ENCODE data around the gene TENT5C. TPM values are rescaled to one million over a fixed set of nuclear protein-coding genes. Genes with fewer than 3 reads are reported as not detected.
"Not testable (repeated sequence)": the region's sequence is repeated elsewhere in the genome, so short reads cannot be mapped to it uniquely, and the experiment has no call there.

The TENT5C gene
- 0.51 and 0.98 TPM in 2 replicates for total RNA-seq

- DNase-seq, result peak; percentile 96
Observed at GRCh38 chr1:117605774-117606648, at the start of gene TENT5C. TENT5C (plus strand) TSS chr1:117606048; CDS start chr1:117622869, 16,821 bp downstream.

- no peak for DNase-seq
Observed at GRCh38 chr1:117556341-117556740, 49.5 kb upstream of the TENT5C start.

GRCh38 chr1:117556976-117557375, 48.9 kb upstream of the TENT5C start:
- no peak for DNase-seq

- not testable (repeated sequence) for DNase-seq
Observed at GRCh38 chr1:117558451-117558850, 47.4 kb upstream of the TENT5C start.

- no peak for DNase-seq
Observed at GRCh38 chr1:117559139-117559538, 46.7 kb upstream of the TENT5C start.

GRCh38 chr1:117559985-117560384, 45.9 kb upstream of the TENT5C start:
- no peak for DNase-seq

GRCh38 chr1:117561071-117561470, 44.8 kb upstream of the TENT5C start:
- no peak for DNase-seq

- DNase-seq, result no peak
Observed at GRCh38 chr1:117561551-117561950, 44.3 kb upstream of the TENT5C start.

- no peak for DNase-seq
Observed at GRCh38 chr1:117562581-117563491, 43.0 kb upstream of the TENT5C start.

GRCh38 chr1:117563492-117563875, 42.4 kb upstream of the TENT5C start:
- DNase-seq, result no peak

GRCh38 chr1:117564227-117565075, 41.4 kb upstream of the TENT5C start:
- no peak for DNase-seq

- no peak for DNase-seq
Observed at GRCh38 chr1:117565076-117565556, 40.7 kb upstream of the TENT5C start.

- no peak for DNase-seq
Observed at GRCh38 chr1:117565745-117566455, 39.9 kb upstream of the TENT5C start.

- no peak for DNase-seq
Observed at GRCh38 chr1:117566556-117566955, 39.3 kb upstream of the TENT5C start.

GRCh38 chr1:117567435-117567834, 38.4 kb upstream of the TENT5C start:
- DNase-seq, result no peak

GRCh38 chr1:117567976-117568375, 37.9 kb upstream of the TENT5C start:
- no peak for DNase-seq

- no peak for DNase-seq
Observed at GRCh38 chr1:117568999-117569398, 36.8 kb upstream of the TENT5C start.

GRCh38 chr1:117569856-117570255, 36.0 kb upstream of the TENT5C start:
- no peak for DNase-seq

GRCh38 chr1:117570988-117571409, 34.8 kb upstream of the TENT5C start:
- DNase-seq, result no peak

GRCh38 chr1:117571496-117571895, 34.4 kb upstream of the TENT5C start:
- no peak for DNase-seq

- no peak for DNase-seq
Observed at GRCh38 chr1:117572546-117572945, 33.3 kb upstream of the TENT5C start.
